ENCODE measurements around the gene AGBL5. TPM values are rescaled to one million over a fixed set of nuclear protein-coding genes. Genes with fewer than 3 reads are reported as not detected.

AGBL5 gene
- total RNA-seq, 4 donors from 2014 or later: 12.1 to 14.4 (median 14.3) TPM

- Histone ChIP-seq H3K36me3 (peaks cover 0 to 94% (median 0%) of the 10 kb centered on the region in 3 donors), H3K27ac (no peak overlapping the region), H3K4me3 (no peak overlapping the region), H3K9me3 (no peaks in the 10 kb centered on the region), H3K4me1 (no peaks in the 10 kb centered on the region), H3K27me3 (no peaks in the 10 kb centered on the region)
- TF ChIP-seq, protein P1, sequence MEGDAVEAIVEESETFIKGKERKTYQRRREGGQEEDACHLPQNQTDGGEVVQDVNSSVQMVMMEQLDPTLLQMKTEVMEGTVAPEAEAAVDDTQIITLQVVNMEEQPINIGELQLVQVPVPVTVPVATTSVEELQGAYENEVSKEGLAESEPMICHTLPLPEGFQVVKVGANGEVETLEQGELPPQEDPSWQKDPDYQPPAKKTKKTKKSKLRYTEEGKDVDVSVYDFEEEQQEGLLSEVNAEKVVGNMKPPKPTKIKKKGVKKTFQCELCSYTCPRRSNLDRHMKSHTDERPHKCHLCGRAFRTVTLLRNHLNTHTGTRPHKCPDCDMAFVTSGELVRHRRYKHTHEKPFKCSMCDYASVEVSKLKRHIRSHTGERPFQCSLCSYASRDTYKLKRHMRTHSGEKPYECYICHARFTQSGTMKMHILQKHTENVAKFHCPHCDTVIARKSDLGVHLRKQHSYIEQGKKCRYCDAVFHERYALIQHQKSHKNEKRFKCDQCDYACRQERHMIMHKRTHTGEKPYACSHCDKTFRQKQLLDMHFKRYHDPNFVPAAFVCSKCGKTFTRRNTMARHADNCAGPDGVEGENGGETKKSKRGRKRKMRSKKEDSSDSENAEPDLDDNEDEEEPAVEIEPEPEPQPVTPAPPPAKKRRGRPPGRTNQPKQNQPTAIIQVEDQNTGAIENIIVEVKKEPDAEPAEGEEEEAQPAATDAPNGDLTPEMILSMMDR (IDR thresholded peaks at IDR 0.05): no peak
- TF ChIP-seq EP300 (IDR thresholded peaks at IDR 0.05): no peak
- no peak for TF ChIP-seq POLR2A (IDR thresholded peaks at IDR 0.05)
- WGBS, 2 donors: 87 to 94% methylated on average over 10 of the region's 10 CpGs
- no peak for DNase-seq (ENCODE audit: low spot score in 2 of 2)
These were observed 6.7 kb downstream of the AGBL5 start for GRCh38 chr2:27058210-27058609.

- H3K4me1 ChIP-seq: no peaks in the 10 kb centered on the region
- H3K27ac ChIP-seq: no peak overlapping the region
- peaks cover 0 to 88% (median 0%) of the 10 kb centered on the region in 3 donors for H3K36me3 ChIP-seq
- DNase-seq (ENCODE audit: low spot score in 2 of 2): no peak
- TF ChIP-seq EP300 (IDR thresholded peaks at IDR 0.05): no peak
- TF ChIP-seq, protein P1 (IDR thresholded peaks at IDR 0.05): no peak
- TF ChIP-seq POLR2A (IDR thresholded peaks at IDR 0.05): no peak
- H3K4me3 ChIP-seq: no peak overlapping the region
- no peaks in the 10 kb centered on the region for H3K27me3 ChIP-seq
- H3K9me3 ChIP-seq: no peaks in the 10 kb centered on the region
- 77 to 79% methylated on average over 13 to 15 of the region's 15 CpGs for WGBS, 2 donors
These were observed 7.8 kb downstream of the AGBL5 start for GRCh38 chr2:27059141-27059820.

- 84 to 90% methylated on average over 3 of the region's 3 CpGs for WGBS, 2 donors
- no peak for DNase-seq (ENCODE audit: low spot score in 2 of 2)
- Histone ChIP-seq H3K4me1 (no peaks in the 10 kb centered on the region), H3K27me3 (no peaks in the 10 kb centered on the region), H3K36me3 (peaks cover 0 to 81% (median 0%) of the 10 kb centered on the region in 3 donors), H3K9me3 (no peaks in the 10 kb centered on the region), H3K27ac (no peak overlapping the region), H3K4me3 (no peak overlapping the region)
- no peak for TF ChIP-seq POLR2A (IDR thresholded peaks at IDR 0.05)
- TF ChIP-seq, protein P1 (IDR thresholded peaks at IDR 0.05): no peak
- no peak for TF ChIP-seq EP300 (IDR thresholded peaks at IDR 0.05)
These were observed 8.9 kb downstream of the AGBL5 start for GRCh38 chr2:27060323-27060722.

DNA sequence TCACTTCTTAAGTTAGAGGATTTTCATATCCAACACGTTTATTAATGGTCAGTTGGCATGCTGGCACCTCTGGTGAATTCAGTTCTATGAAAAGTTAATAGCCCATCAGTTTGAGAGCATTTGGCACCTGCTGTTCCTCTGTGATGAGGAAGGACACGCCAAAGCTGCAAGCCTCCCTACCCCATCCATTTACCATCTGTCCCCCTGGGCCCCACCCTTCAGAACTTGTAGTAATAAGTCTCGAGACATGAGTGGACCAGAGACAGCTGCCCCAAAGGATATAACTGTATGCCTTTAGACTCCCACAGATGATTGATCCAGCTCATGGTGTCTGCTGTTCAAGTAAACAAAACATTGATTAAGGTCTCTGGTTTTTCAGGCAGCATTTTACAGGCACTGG, 13.7 kb downstream of the AGBL5 start:
- no peaks in the 10 kb centered on the region for H3K27me3 ChIP-seq
- peaks cover 0 to 29% (median 4%) of the 10 kb centered on the region in 4 donors for H3K4me1 ChIP-seq
- no peaks in the 10 kb centered on the region for H3K9me3 ChIP-seq
- WGBS, 2 donors: 83 to 90% methylated on average over 3 of the region's 3 CpGs
- no peak for DNase-seq (ENCODE audit: low spot score in 2 of 2)
- no peak overlapping the region for H3K27ac ChIP-seq
- TF ChIP-seq, protein P1 (IDR thresholded peaks at IDR 0.05): no peak
- no peak for TF ChIP-seq EP300 (IDR thresholded peaks at IDR 0.05)
- no peak for TF ChIP-seq POLR2A (IDR thresholded peaks at IDR 0.05)
- H3K36me3 ChIP-seq: peaks cover 0 to 77% (median 0%) of the 10 kb centered on the region in 3 donors
- no peak overlapping the region for H3K4me3 ChIP-seq

- TF ChIP-seq EP300 (IDR thresholded peaks at IDR 0.05) (no peak), POLR2A (IDR thresholded peaks at IDR 0.05) (no peak)
- TF ChIP-seq, protein P1 (IDR thresholded peaks at IDR 0.05): no peak
- peaks cover 0 to 61% (median 0%) of the 10 kb centered on the region in 3 donors for H3K36me3 ChIP-seq
- no peak for DNase-seq (ENCODE audit: low spot score in 2 of 2)
- whole genome bisulfite sequencing, 2 donors: 83 to 91% methylated on average over 5 of the region's 5 CpGs
- no peak overlapping the region for H3K27ac ChIP-seq
- no peak overlapping the region for H3K4me3 ChIP-seq
- peaks cover 0 to 43% (median 16%) of the 10 kb centered on the region in 4 donors for H3K4me1 ChIP-seq
- no peaks in the 10 kb centered on the region for H3K27me3 ChIP-seq
- no peaks in the 10 kb centered on the region for H3K9me3 ChIP-seq
These were observed 15.9 kb downstream of the AGBL5 start for GRCh38 chr2:27067385-27067784.
